ENCODE measurements around the gene ETV3L. TPM values are rescaled to one million over a fixed set of nuclear protein-coding genes. Genes with fewer than 3 reads are reported as not detected.
A peak's percentile ranks its signal among the peaks of the same experiment; 100 is the strongest.

Gene ETV3L
- not detected in 2 replicates for polyA plus RNA-seq (2014; cell fraction: cytosol; rRNA removed)
- not detected in 2 replicates for polyA plus RNA-seq (2014; cell fraction: nucleus; rRNA removed)

DNA sequence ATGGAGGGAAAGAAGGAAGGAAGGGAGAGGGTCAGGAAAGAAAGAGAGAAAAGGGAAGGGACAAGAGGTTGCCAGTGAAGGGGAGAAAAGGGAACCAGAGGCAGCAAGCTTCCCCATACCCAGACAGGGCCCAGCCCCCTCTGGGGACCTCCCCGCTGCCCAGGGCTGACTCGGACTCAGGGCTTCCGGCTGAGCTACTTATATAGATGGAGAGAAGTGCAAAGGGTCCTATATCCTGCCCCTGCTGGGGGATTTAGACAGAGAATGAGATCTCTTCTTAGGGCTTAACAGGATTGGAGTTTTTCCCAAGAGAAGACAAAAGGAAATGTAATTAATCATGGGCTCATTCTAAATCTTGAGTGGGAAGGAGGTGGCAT, at the start of gene ETV3L:
ETV3L (minus strand) TSS at position 176 of the 377 bp plus-strand sequence. CDS start 285 bp downstream, outside the sequence.
- no peak for DNase-seq (ENCODE audit: low spot score)

DNA sequence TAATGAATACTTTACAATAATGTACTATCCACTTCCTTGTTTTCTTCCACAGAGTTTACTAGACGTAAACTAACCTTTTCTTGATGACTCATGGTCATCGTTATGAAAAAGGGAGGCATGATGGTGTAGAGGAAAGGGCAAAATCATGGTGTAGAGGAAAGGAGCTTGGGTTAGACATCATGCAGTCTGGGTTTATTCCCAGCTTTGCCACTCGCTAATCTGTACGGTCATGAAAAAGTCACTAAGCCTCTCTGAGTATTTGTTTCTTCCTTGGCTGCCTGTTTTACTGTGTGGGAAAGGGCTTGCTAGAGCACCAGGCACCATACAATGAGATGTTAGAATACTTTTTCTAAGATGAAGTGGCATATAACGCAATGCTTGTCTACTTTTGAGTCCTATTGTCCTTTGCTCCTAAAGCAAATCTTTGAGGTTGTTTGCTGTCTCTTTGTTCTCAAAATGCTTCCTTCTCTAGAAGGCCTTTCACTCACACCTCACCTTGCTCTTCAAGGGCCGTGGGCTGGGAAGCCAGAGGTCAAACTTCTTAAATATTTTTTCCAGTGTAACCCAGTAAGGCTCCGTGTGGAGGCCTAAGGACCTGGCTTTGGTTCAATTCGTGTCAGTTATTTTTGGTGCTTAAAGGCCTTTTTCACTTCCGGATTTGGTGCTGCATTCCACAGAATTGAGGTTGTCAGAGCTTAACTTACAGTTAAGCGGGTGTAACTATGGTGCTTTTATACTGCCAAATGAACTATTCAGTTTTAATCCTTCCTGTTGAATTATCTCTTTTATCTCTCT, 48.5 kb upstream of the ETV3L start:
- no peak for DNase-seq (ENCODE audit: low spot score)

DNA sequence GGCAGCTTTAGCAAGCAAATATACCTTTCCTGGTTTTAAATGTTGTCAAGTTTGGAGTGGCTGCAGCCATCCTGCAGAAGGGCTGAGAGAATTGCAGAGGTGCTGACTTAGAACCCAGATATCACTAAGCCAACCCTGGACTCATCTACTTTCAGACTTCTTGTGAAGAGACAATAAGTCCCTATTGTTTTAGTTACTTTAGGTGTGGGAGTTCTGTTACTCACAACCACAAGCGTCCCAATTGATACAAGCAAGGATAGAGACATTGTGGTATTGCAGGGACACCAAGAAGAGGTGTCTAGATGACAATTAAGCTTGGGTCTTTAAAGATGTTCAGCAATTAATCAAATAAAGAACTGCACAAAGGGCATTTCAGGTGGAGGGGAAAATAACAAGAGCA, 47.4 kb upstream of the ETV3L start:
- no peak for DNase-seq (ENCODE audit: low spot score)

DNA sequence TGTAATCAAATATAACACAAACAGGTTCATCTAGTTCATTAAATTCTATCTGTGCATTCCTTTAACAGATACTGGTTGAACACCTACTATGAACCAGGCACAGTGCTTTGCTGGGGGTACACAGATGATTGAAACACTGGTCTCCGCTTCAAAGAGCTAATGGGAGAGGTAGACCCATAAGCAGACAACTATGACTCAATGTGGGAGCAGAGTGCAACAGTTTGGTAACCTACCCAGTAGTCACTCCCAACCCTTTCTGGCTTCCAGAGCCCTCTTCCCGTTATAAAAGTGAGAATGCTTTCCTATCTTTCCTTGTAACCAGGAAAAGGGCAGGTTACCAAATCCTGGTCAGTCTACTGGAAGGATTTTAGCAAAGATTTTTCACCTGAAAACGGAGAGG, 46.6 kb upstream of the ETV3L start:
- no peak for DNase-seq (ENCODE audit: low spot score)

DNA sequence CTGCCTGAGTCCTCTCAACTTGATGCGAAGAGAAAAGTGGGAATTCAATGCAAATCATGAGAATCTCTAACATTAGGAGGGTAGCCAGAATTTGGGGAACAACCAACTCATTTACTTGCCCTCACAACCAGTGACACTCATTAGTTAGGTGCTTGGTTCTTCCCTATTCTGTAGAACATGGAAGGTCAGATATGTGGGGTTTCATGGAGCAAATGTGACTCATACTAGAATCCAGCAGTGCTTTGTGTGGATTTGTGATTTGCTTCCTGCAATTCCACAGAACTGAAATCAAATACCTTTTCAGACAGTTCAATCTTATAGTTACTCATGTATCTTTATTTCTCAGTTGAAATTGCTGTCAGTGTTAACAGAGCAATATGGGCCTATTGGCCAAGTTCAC, 45.5 kb upstream of the ETV3L start:
- no peak for DNase-seq (ENCODE audit: low spot score)

DNA sequence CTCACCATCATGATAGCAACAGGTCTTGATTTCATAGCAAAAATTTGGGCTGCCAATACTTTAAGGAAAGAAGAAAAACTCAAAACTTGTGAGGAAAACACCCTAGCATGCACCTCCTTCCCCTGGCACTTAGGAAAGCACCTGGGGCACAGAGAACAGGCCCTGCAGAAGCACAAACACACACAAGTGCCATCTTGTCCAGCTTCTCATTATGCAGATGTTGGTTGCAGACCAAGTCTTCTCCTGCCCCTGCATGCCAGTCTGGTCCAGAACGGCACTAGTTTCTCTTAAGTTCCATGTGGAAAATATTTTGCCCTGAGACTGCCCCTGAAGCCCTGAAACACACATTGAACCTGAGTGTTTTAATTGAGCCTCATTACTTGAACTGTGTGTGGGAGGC, 44.9 kb upstream of the ETV3L start:
- no peak for DNase-seq (ENCODE audit: low spot score)

DNA sequence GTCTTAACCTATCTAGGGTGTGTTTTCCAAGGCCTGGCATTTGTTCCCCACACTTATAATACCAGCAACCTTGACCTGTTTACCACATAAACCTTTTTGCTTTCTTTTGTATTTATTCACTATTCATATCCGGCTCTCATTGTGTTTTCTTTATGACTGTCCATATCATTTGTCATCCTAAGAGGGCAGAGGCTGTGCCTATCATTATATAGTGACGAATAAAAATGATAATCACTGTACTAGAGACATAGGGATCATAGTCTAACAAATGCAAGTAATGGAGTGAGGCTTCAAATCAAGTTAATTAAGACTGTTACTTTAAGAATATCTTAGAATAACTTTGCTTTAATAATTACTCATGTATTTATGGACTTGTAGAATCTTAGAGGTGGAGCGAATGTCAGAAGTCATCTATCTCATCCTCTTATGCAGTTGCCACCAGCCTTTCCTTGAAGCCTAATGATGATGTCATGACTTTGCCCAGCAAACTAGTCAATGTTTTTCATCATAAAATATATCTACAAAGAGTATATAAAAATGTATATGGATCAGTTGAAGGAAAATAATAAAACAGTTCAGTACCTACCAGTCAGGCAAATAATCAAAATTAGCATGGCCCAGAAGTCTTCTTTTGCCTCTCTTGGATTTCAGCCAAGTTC, 43.3 kb upstream of the ETV3L start:
- DNase-seq (ENCODE audit: low spot score) = no peak

DNA sequence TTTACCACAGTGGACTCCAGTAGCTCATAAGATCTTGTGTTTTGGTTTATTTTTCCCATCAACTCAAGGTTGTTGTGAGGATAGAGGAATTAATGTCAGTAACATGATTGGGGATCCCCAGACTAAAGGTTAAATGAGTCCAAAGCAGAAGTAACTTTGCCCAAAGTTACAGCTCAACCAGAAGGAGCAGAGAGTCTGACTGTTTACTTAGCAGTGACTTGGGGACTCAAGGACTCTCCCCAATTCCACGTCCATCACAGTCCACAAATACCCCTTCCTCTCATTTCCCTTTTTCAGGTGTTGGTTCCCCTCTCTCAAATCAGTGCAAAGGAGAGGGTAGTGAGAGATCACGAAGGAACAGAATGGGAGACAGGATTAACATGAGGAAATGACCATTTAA, 42.6 kb upstream of the ETV3L start:
- DNase-seq (ENCODE audit: low spot score) = no peak

DNA sequence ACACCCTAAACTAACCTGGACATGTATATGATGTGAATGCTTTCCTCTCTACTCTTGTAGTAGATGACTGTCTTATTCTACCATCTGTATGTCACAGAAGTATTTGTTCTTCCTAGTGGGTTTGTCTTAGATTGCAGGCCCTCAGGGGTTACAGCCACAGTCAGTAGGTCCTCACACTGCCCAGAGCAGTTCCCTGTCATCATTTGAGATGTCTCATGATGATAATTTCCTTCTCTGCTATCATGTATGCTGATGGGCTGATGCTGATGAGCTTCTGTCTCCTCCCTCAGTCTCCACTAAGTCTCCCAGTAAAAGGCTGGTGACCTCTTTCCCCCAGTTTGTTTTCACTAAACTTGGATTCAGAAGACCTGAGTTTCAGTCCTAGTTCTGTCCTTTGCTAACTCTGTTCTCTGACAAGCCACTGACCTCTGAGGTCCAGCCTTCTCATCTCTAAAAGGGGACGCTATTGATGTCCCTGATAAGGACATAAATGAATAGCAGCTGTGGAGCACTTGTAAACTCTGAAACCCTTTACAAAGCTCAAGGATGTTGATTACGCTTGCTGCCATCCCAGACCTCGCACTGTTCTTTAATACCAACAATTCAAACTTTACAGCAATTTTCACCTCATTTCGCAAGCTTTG, 41.7 kb upstream of the ETV3L start:
- DNase-seq (ENCODE audit: low spot score) = peak; percentile 76

DNA sequence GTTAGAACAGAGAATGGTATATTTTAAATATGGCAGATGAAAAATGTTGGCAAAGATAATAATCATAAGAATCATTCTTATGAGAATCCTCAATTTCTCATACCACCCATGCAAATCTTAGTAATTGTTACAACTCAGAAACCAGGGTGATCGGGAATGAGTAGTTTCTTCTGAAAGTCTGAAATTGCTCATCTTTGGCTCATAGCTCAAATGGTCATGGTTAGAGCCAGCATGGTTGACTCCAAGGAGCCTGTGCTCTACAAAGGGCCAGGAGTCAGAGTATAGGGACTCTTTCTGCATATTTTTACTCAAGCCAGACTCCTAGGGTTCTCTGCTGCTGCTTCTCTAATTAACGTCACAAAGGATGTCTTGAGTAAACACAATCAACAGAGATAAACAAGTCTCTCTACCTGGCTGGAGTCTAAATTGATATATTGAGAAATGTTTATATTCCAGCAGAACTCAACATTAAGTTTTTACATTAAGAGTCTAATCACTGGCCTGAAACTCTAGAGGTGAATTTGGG, 40.5 kb upstream of the ETV3L start:
- no peak for DNase-seq (ENCODE audit: low spot score)

DNA sequence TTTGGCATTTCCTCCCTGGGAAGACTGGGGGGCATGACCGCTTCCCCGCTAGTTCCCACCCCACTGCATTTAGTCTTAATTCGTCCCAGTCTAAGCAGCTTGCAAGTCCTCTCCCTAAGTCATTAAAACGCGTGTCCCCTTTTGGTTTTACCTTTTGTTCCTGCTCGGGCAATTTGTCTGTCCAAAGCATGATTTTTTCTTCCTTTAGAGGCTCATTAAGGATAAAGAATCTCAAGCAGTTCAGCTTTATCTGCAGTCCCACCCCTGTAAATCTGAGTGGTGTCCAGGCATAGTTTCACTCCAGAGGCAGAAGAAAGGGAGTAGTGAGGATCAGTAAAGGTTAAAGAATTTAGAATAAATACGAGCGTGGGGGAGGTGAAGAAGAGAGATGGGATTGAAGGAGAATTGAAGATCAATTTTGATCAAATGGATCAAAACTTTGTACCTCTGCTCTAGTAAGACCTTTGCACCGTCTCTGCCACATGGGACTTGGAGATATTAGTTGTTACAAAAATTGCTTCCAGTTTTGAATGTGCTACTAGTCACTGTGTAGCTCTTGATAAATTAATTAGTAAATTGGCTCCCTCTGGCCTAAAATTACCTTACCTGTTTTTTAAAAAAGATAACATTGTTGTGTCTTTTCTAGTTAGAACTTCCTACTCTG, 39.6 kb upstream of the ETV3L start:
- peak; percentile 38 for DNase-seq (ENCODE audit: low spot score)

DNA sequence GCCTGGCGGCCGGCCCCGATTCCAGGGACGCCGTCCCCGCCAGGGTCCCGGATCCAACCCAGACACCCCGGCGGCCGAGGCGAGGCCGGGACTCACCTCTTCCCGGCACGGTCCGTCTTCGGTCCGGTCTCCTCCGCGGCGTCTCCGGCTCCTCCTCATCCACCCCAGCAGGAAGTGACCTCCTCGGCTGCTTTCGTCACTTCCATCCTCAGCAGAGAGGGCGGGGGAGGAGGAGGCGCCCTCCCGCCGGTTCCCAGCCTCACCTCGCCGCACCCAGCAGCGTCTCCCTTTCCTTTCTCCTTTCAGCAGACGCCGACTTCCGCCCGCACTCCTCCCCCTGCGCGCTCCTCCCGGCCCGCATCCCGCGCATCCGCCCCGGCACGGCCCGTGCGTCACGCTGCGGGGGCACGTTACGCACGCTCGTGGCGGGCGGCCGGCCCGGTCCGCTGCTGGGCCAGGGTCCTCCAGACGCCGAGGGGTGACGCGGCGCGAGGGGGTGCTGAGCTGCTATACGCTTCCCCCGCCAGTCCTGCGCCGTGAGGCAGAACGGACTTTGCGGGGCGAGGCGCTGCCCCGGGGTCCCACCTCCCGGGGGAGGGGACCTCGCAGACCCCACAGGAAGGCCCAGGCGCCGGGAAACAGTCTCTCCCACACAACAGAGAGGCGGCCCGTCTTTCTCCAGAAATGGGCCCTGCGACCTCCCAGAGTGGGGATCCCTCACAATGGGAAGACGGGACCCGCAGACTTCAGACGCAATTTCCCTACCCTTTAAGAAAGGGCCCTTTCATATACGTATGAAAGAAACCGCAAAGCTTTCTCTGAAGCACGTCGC, 38.8 kb upstream of the ETV3L start, which contains the start of gene ETV3:
ETV3 (minus strand) TSS at position 176 of the 832 bp plus-strand sequence. CDS start 2,043 bp downstream, outside the sequence.
- peak; percentile 95 for DNase-seq (ENCODE audit: low spot score)

DNA sequence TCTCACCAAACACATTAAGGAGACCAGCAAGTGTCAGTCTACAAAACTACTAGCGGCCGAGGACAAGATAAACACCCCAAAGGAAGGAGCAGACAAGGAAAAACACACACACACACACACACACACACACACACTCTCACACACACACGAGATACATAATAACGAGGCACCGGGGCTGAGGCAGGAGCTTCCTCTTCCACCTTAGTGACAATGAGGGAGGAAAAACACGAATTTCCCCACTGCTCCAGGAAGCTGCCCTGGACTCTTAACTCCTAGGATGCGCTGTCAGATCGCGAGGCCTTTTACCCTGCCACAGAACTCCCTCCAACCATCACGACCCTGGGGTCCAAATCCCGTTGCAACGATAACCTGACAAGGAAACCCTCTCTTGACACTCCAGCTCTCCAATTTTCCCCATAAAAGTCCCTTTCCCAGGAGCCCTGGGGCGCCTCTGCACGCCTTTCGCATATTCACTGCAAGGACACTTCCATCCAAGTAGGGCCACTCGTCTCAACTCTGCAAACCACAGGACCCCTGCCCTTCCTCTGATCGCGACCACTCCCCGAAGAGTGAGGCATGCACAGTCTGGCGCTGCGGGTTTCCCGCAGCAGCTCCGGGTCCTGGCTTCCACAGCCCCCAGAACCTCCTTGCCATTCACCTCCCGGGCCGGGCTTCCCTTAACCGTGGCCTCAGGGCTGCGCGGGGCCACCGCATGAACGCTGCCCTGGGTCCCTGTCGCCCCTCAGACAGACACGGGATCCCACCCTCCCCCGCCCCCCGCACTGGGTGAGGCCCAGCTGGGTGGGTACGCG, 38.0 kb upstream of the ETV3L start:
- no peak for DNase-seq (ENCODE audit: low spot score)

DNA sequence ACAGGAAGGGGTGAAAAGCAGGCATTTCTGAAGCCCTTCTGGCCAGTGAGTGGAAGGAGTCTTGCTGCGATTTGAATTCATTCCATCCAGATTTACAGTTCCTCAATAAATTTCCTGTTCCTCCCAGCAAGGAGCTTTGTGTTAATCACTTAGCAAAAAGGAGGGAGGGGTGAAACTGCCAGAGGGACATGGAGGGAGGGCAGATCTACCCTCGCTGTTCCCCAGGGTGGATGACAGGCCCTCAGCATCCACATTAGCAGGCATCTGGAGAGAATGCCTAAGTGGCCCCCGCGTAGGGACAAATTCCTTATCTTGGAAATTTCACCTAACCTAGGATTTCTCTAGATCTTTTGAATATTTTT, 37.4 kb upstream of the ETV3L start:
- DNase-seq (ENCODE audit: low spot score) = no peak

DNA sequence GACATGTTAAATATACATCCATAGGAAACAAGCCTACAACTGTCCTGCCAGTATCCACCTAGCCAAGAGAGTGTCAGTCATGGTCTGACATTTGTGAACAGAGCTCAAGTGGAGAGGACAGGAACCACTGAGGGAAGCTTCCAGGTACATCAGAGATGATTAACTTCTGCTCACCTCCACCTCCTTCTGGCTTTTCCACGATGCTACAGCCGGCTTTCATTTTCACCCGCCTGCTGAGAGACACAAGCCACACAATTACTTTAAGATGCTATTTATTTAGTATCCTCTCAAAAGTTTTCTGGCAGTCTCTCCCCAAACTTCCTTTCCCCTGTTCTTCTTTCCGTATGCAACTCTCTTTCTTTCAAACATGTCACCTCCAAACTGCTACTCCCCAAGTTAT, 36.5 kb upstream of the ETV3L start:
- no peak for DNase-seq (ENCODE audit: low spot score)

DNA sequence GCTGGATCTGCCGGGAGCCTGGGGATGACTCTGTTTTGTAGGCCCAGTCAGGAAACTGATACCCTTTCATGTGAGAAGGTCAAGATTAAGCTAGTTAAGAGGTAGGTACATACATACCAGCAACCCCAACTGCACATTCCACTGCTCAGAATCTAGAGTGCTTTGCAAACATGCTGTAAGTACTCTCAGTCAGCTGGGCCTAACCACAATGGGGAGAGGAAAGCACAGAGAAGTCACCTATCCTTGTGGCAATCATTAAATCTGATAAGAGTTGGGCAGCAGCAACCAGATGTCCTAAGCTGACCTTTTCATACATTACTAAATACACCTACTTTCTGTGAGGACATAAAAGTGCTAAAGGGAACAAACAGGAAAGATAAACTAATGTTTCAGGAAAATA, 36.0 kb upstream of the ETV3L start:
- no peak for DNase-seq (ENCODE audit: low spot score)

DNA sequence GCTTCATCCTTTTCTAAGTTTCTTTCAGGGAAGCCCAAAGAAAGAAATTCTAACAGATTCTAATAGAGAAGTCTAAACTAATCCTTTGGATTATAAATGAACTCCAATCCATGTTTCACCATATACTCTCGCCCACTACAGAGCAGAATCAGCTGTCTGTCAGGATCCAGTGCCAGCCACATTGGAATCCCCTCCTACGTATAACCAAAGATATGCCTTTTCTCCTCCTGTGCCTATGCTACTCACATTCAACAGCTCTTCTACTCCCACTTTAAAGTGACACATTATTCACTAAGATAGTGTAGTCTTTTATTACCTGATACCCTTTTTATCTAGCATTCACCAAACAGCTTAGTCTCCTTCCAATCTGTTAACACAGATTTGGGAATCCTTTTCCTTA, 35.5 kb upstream of the ETV3L start:
- DNase-seq (ENCODE audit: low spot score) = no peak

DNA sequence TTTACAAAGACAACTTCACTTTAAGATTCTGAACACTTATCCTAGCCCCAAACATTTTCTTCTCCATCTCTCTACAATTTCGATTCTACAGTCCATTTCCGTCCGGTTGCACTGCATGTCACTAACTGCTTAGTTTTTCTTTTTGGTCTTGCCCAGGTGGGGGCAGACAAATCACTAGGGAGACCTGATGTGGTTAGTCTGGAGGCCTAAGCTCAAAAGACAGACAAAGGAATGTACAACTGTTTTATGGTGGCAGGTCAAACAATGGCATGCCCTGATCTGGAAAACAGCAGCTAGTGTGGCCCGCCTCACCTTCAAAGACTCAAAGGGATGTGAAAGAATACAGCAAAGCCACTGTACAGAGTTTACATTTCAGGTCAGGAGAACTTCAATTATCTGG, 34.8 kb upstream of the ETV3L start:
- DNase-seq (ENCODE audit: low spot score) = no peak

DNA sequence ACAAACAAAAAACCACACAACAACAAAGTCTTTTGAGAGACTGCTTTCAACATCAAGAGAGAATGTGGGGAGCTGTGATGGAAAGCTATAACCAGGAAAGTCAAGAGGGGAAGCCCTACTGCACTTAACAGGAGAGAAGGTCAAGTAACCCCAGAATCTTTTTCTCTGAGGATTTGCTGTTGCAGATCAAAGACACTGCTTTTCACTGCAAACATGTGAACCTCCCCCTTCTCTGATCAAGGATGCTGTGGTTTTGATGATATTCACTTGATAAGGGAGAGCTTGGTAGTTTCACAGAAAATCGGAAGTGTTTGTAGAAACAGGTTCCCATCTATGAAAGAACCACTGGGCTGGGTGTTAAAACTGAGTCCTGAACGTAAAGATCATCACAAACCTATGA, 33.8 kb upstream of the ETV3L start:
- DNase-seq (ENCODE audit: low spot score) = no peak

DNA sequence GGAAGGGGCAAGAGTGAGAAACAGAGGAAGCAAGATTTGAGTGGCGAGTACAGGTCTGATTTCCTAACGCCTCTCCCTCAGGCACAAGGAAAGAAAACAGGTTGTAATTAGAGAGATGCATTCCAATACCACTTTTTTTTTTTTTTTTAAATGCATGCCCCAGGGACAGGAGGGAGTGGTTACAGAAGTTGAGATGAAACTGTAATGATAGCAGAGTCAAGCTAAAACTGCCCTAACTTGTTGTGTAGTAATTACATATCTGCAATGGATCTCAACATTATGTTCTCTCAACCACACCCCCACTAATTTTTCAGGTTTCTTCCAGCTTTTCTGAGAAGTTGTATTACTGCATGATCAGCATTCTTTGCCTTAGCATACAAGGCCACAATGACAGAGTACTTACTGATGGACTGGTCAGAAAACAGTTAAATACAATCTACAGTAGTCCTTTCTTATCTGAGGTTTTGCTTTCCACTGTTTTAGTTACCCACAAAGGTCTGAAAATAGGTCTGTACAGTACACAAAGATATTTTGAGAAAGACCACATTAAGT, 33.1 kb upstream of the ETV3L start:
- no peak for DNase-seq (ENCODE audit: low spot score)
